GM12878 (cell line): ENCODE measurements around the gene DUSP14. TPM values are rescaled to one million over a fixed set of nuclear protein-coding genes. Genes with fewer than 3 reads are reported as not detected.

Experiments used
- ATAC-seq: fragments of 200-7000 bp; cut with Tn5 transposase; 3 replicates; pipeline ENCODE4 v1.9.1; 2020; ENCODE audit warnings: mild to moderate bottlenecking, moderate library complexity
- BruUV-seq: library from RNA; stranded (reverse); fragments of 400-500 nt; replicated peaks from 2 replicates; lab custom pipeline; 2021; lab: Mats Ljungman, UMichigan
- CTCF ChIA-PET: fragments of 300-600 bp; sonication (Branson Sonifier 250); formaldehyde crosslinking; extraction: SDS; loops from one replicate; lab custom pipeline; 2021; ENCODE audit warnings: inconsistent platforms; lab: Yijun Ruan, JAX
- POLR2A ChIA-PET: fragments of 350-600 bp; formaldehyde crosslinking; extraction: SDS; loops from one replicate; lab custom pipeline; 2021; ENCODE audit warnings: inconsistent platforms; lab: Charles Lee
- RAD21 ChIA-PET: fragments of 300-600 bp; sonication (Branson Sonifier 250); formaldehyde crosslinking; loops from one replicate; lab custom pipeline; 2023; ENCODE audit warnings: antibody characterized with exemption; ENCODE audit not compliant: unreplicated experiment; lab: Charles Lee
- SMC1A ChIA-PET: fragments of 300-600 bp; sonication (Branson Sonifier 250); formaldehyde crosslinking; loops from one replicate; lab custom pipeline; 2023; ENCODE audit not compliant: unreplicated experiment, uncharacterized antibody; lab: Charles Lee
- DNase-seq: peaks from one replicate; pipeline ENCODE4 v3.0.0-alpha.2; 2011; ENCODE audit warnings: low read depth, low spot score
- FAIRE-seq: peaks from 3 replicates; lab custom pipeline; 2011; peaks lifted over from hg19 to GRCh38; lab: Jason Lieb, UNC
- H2AFZ ChIP-seq: 2 replicates; pipeline ENCODE4 v1.6.0; 2011; ENCODE audit warnings: low read depth, low read length, control low read depth; ENCODE audit not compliant: control insufficient read depth
- H3K27ac ChIP-seq: 2 replicates; pipeline ENCODE4 v1.5.1; 2011; ENCODE audit warnings: control low read depth; ENCODE audit not compliant: control insufficient read depth, insufficient read depth
- H3K27me3 ChIP-seq, 2 experiments: replicated peaks in 1 of 2; 2 replicates each; pipeline versions ENCODE4 v1.6.0 to v1.6.1; 2011; ENCODE audit warnings: low read length in 1 of 2; ENCODE audit not compliant: control insufficient read depth in 2 of 2, insufficient read depth in 2 of 2
- H3K36me3 ChIP-seq, 2 experiments: 2 replicates each; pipeline ENCODE4 v1.5.1; 2011; ENCODE audit warnings: low read length in 1 of 2; ENCODE audit not compliant: control insufficient read depth in 2 of 2, insufficient read depth in 2 of 2
- H3K4me1 ChIP-seq: 2 replicates; pipeline ENCODE4 v1.6.1; 2011; ENCODE audit warnings: mild to moderate bottlenecking, low read length, moderate library complexity, mixed read lengths; ENCODE audit not compliant: control insufficient read depth, insufficient read depth
- H3K4me2 ChIP-seq: 2 replicates; pipeline ENCODE4 v1.6.0; 2011; ENCODE audit warnings: control low read depth; ENCODE audit not compliant: control insufficient read depth, insufficient read depth
- H3K4me3 ChIP-seq: fragments of 200-600 bp; sonication (generic); 2 replicates; pipeline ENCODE4 v1.5.1; 2016
- H3K79me2 ChIP-seq: 2 replicates; pipeline ENCODE4 v1.6.0; 2011; ENCODE audit warnings: low read length; ENCODE audit not compliant: control insufficient read depth, insufficient read depth
- H3K9ac ChIP-seq: 2 replicates; pipeline ENCODE4 v1.8.0; 2011; ENCODE audit warnings: low read length, control low read depth, mixed read lengths; ENCODE audit not compliant: control insufficient read depth, insufficient read depth
- H3K9me3 ChIP-seq: replicated peaks from 3 replicates; pipeline ENCODE4 v1.5.1; 2011; ENCODE audit warnings: mild to moderate bottlenecking, low read length; ENCODE audit not compliant: control insufficient read depth, insufficient read depth
- H4K20me1 ChIP-seq: 2 replicates; pipeline ENCODE4 v1.6.0; 2011; ENCODE audit not compliant: control insufficient read depth, insufficient read depth
- BRCA1 ChIP-seq: IDR thresholded peaks from 2 replicates; pipeline ENCODE4 v1.6.1; 2011; ENCODE audit warnings: low read depth, low read length, improper control_type of control experiment
- CHD1 ChIP-seq: IDR thresholded peaks from 2 replicates; pipeline ENCODE4 v1.6.1; 2012; ENCODE audit warnings: low read depth, low read length, improper control_type of control experiment
- CHD2 ChIP-seq: IDR thresholded peaks from 2 replicates; pipeline ENCODE4 v1.6.1; 2011; ENCODE audit warnings: low read depth, low read length, improper control_type of control experiment, borderline replicate concordance
- FOS ChIP-seq: IDR thresholded peaks from 3 replicates; pipeline ENCODE4 v1.6.1; 2011; ENCODE audit warnings: borderline replicate concordance; ENCODE audit not compliant: insufficient read length; ENCODE audit errors: extremely low read depth
- IKZF2 ChIP-seq, 2 experiments: fragments of 450-650 bp; IDR thresholded peaks; 2 replicates each; pipeline ENCODE4 v1.6.1; 2017; ENCODE audit warnings: mild to moderate bottlenecking in 2 of 2, moderate library complexity in 2 of 2
- IRF3 ChIP-seq: fragments of 450-650 bp; IDR thresholded peaks from 2 replicates; pipeline ENCODE4 v1.6.1; 2014; ENCODE audit warnings: mild to moderate bottlenecking
- MEF2A ChIP-seq: IDR thresholded peaks from 2 replicates; pipeline ENCODE4 v1.6.1; 2011; ENCODE audit warnings: low read depth, mild to moderate bottlenecking, low read length, moderate library complexity; ENCODE audit not compliant: insufficient read depth
- MTA2 ChIP-seq: fragments of 450-650 bp; IDR thresholded peaks from 2 replicates; pipeline ENCODE4 v1.6.1; 2016; ENCODE audit warnings: low read depth, mild to moderate bottlenecking, moderate library complexity
- MTA3 ChIP-seq: IDR thresholded peaks from 2 replicates; pipeline ENCODE4 v1.6.1; 2012; ENCODE audit warnings: low read length, inconsistent platforms, borderline replicate concordance
- NR2C1 ChIP-seq: fragments of 450-650 bp; IDR thresholded peaks from 2 replicates; pipeline ENCODE4 v1.6.1; 2017; ENCODE audit warnings: antibody characterized with exemption, mild to moderate bottlenecking, moderate library complexity
- RUNX3 ChIP-seq: IDR thresholded peaks from 2 replicates; pipeline ENCODE4 v1.6.1; 2012; ENCODE audit warnings: low read length, inconsistent platforms
- TCF3 ChIP-seq: IDR thresholded peaks from 2 replicates; pipeline ENCODE4 v1.6.1; 2012; ENCODE audit warnings: low read depth, mild to moderate bottlenecking, low read length, borderline replicate concordance; ENCODE audit not compliant: insufficient read depth
- USF2 ChIP-seq: IDR thresholded peaks from 2 replicates; pipeline ENCODE4 v1.6.1; 2011; ENCODE audit warnings: low read depth, low read length, improper control_type of control experiment, borderline replicate concordance
- YY1 ChIP-seq: IDR thresholded peaks from 2 replicates; pipeline ENCODE4 v1.6.1; 2011; ENCODE audit warnings: low read depth, mild to moderate bottlenecking, low read length
- ZZZ3 ChIP-seq: IDR thresholded peaks from 2 replicates; pipeline ENCODE4 v1.6.1; 2011; ENCODE audit warnings: low read depth; ENCODE audit not compliant: control insufficient read depth, insufficient read length
- WGBS: methylation state at CpG from one replicate; pipeline ENCODE4 v1.1.6; 2016; ENCODE audit warnings: low lambda C conversion rate; ENCODE audit not compliant: insufficient replicate concordance, insufficient coverage; ENCODE audit errors: missing lambda C conversion rate; 5-methylcytosine and 5-hydroxymethylcytosine counted together
- in situ Hi-C: fragments of 300-500 bp; cut with MboI; formaldehyde crosslinking; loops from 9 replicates; pipeline ENCODE4 v1.14.3; 2018; ENCODE audit warnings: mixed read lengths
- intact Hi-C: fragments of 100-400 bp; cut with micrococcal nuclease; formaldehyde crosslinking; loops from one replicate; pipeline ENCODE4 v1.14.2; 2022; ENCODE audit not compliant: unreplicated experiment
- polyA plus RNA-seq, 11 experiments: library from polyadenylated mRNA; depleted of rRNA in 4 of 11; unstranded in 6 of 11; stranded (reverse) in 5 of 11; fragments of >200 nt; fragmentation: Nextera tagmentation in 4 of 11; fragmentation: Illumina TruSeq in 1 of 11; extraction: Ambion mirVana in 4 of 11; extraction: Trizol in 1 of 11; gene quantifications; 1 replicate in 1 of 11; 2 replicates in 10 of 11; pipeline versions ENCODE4 v1.2.1 to v1.2.3, GENCODE V29; 2011 to 2016; ENCODE audit warnings: inconsistent platforms in 2 of 11, missing spikeins in 2 of 11, low read depth in 1 of 11
- total RNA-seq, 4 experiments: library from RNA; depleted of rRNA in 3 of 4; stranded (reverse); fragments of >200 nt in 3 of 4; fragmentation: Illumina TruSeq in 1 of 4; extraction: Trizol in 1 of 4; gene quantifications; 2 replicates each; pipeline versions ENCODE4 v1.2.1 to v1.2.3, GENCODE V29; 2013 to 2021
- TF ChIP-seq, protein P1 (sequence below): fragments of 450-650 bp; conservative IDR thresholded peaks from 2 replicates; pipeline ENCODE4 v1.6.1; 2017; ENCODE audit warnings: mild to moderate bottlenecking, moderate library complexity
- TF ChIP-seq, protein P2 (sequence below): fragments of 150-350 bp; IDR thresholded peaks from 2 replicates; pipeline ENCODE4 v1.6.1; 2016; ENCODE audit warnings: low read depth, low read length

The DUSP14 gene
- total and polyA plus RNA-seq, 10 of the 15 experiments (the other 5 are each of a cell fraction or from before 2014, with no cell fraction given): 14.5 to 36.5 (median 24.4) TPM

GRCh38 chr17:37481001-37481665 lies 8.6 kb upstream of the DUSP14 start:
- in situ Hi-C loops: no loop called here
- RAD21 ChIA-PET: interaction anchor here (1.5 kb wide), 1 partner anchor 335 kb away, joined by 3 read pairs; no protein-coding TSS in a partner anchor
- no peak overlapping the region for H3K9ac ChIP-seq
- WGBS: 95% methylated on average over 7 of the region's 9 CpGs
- H3K36me3 ChIP-seq: peaks cover 4 to 13% of the 10 kb centered on the region in 2 experiments; a peak in 3 of 4 replicates
- no peak overlapping the region for H3K4me2 ChIP-seq
- no TSS peak for BruUV-seq
- CTCF ChIA-PET: interaction anchor here (0.6 to 0.9 kb wide), 2 partner anchors 80 to 242 kb away, joined by 3 read pairs; no protein-coding TSS in a partner anchor
- H4K20me1 ChIP-seq: no peaks in the 10 kb centered on the region
- no peak for FAIRE-seq
- H3K79me2 ChIP-seq: no peaks in the 10 kb centered on the region
- no peaks in the 10 kb centered on the region for H3K27me3 ChIP-seq
- POLR2A ChIA-PET: interaction anchor here (0.5 to 1.3 kb wide), 2 partner anchors 42 to 122 kb away, joined by 3 to 4 read pairs; no protein-coding TSS in a partner anchor
- SMC1A ChIA-PET: interaction anchor here (1.0 to 2.2 kb wide), 4 partner anchors 10 to 108 kb away, joined by 3 to 6 read pairs (median 4); no protein-coding TSS in a partner anchor
- peaks cover 7% of the 10 kb centered on the region for H3K4me1 ChIP-seq
- H3K9me3 ChIP-seq: no peaks in the 10 kb centered on the region
- ATAC-seq: no peak
- no peak for DNase-seq
- no peak overlapping the region for H3K27ac ChIP-seq
- no peak overlapping the region for H3K4me3 ChIP-seq
- intact Hi-C loops: no loop called here
- H2AFZ ChIP-seq: no peak overlapping the region
- TF ChIP-seq BRCA1 (no peak), YY1 (no peak), MTA2 (no peak), MTA3 (no peak), IKZF2 (IDR thresholded peaks at IDR 0.05) (no peak), ZZZ3 (no peak), MEF2A (no peak), NR2C1 (no peak), FOS (no peak), TCF3 (no peak), CHD1 (no peak), IRF3 (no peak), USF2 (no peak), CHD2 (no peak), RUNX3 (no peak)
- TF ChIP-seq, protein P1, sequence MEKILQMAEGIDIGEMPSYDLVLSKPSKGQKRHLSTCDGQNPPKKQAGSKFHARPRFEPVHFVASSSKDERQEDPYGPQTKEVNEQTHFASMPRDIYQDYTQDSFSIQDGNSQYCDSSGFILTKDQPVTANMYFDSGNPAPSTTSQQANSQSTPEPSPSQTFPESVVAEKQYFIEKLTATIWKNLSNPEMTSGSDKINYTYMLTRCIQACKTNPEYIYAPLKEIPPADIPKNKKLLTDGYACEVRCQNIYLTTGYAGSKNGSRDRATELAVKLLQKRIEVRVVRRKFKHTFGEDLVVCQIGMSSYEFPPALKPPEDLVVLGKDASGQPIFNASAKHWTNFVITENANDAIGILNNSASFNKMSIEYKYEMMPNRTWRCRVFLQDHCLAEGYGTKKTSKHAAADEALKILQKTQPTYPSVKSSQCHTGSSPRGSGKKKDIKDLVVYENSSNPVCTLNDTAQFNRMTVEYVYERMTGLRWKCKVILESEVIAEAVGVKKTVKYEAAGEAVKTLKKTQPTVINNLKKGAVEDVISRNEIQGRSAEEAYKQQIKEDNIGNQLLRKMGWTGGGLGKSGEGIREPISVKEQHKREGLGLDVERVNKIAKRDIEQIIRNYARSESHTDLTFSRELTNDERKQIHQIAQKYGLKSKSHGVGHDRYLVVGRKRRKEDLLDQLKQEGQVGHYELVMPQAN: no peak
- TF ChIP-seq, protein P2, sequence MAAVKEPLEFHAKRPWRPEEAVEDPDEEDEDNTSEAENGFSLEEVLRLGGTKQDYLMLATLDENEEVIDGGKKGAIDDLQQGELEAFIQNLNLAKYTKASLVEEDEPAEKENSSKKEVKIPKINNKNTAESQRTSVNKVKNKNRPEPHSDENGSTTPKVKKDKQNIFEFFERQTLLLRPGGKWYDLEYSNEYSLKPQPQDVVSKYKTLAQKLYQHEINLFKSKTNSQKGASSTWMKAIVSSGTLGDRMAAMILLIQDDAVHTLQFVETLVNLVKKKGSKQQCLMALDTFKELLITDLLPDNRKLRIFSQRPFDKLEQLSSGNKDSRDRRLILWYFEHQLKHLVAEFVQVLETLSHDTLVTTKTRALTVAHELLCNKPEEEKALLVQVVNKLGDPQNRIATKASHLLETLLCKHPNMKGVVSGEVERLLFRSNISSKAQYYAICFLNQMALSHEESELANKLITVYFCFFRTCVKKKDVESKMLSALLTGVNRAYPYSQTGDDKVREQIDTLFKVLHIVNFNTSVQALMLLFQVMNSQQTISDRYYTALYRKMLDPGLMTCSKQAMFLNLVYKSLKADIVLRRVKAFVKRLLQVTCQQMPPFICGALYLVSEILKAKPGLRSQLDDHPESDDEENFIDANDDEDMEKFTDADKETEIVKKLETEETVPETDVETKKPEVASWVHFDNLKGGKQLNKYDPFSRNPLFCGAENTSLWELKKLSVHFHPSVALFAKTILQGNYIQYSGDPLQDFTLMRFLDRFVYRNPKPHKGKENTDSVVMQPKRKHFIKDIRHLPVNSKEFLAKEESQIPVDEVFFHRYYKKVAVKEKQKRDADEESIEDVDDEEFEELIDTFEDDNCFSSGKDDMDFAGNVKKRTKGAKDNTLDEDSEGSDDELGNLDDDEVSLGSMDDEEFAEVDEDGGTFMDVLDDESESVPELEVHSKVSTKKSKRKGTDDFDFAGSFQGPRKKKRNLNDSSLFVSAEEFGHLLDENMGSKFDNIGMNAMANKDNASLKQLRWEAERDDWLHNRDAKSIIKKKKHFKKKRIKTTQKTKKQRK: no peak
